ENCODE results near the gene SLIT3. TPM values are rescaled to one million over a fixed set of nuclear protein-coding genes. Genes with fewer than 3 reads are reported as not detected.

SLIT3 gene
- total RNA-seq, 1 experiment from 2014 or later, result 0.92 TPM

DNA sequence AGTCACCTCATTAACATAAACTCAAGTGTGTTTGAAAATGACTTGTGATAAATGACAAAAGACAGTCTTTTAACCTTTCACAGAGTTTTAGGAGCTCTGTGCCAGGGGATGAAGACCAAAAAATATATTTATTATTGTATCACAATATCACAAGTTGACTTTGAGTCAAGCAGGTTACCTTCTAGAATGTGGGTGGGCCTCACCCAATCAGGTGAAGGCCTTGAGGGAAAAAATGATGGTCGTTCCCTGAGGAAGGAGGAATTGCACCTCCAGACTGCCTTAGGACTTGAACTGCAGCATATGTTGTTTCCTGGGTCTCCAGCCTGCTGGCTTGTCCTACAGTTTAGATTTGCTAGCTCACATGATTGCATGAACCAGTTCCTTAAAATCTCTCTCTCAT lies 680.1 kb downstream of the SLIT3 start:
- H3K9me3 Mint-ChIP-seq, result no peaks in the 10 kb centered on the region
- H3K9ac ChIP-seq (ENCODE audit: extremely low read depth, insufficient read length, low read length), result no peak overlapping the region

More for the DNA sequence above, 680.1 kb downstream of the SLIT3 start:
- Histone ChIP-seq H3K4ac (ENCODE audit: low read depth, low read length) (no peak overlapping the region), H3K27me3 (ENCODE audit: insufficient read depth, low read length) (no peaks in the 10 kb centered on the region), H4K91ac (ENCODE audit: insufficient read length, low read depth, low read length) (no peak overlapping the region), H3K23ac (ENCODE audit: insufficient read length, low read depth, low read length) (no peak overlapping the region), H3K23me2 (ENCODE audit: insufficient read length, low read depth, low read length, poor library complexity, severe bottlenecking) (no peaks in the 10 kb centered on the region), H2AK5ac (ENCODE audit: insufficient read length, low read length) (no peak overlapping the region), H4K5ac (ENCODE audit: insufficient read length, low read depth, low read length) (no peak overlapping the region), H4K20me1 (ENCODE audit: control insufficient read depth, insufficient read depth, insufficient read length) (no peaks in the 10 kb centered on the region), H2BK12ac (ENCODE audit: insufficient read length, low read depth, low read length) (no peak overlapping the region), H3K18ac (ENCODE audit: insufficient read length, low read depth, low read length) (no peak overlapping the region), H2AFZ (ENCODE audit: low read length) (no peak overlapping the region), H3K9me3 (ENCODE audit: control insufficient read depth, low read depth, low read length) (no peaks in the 10 kb centered on the region), H3K4me2 (ENCODE audit: insufficient read depth, insufficient read length, low read length) (no peak overlapping the region), H3K14ac (ENCODE audit: insufficient read depth, low read length) (no peak overlapping the region), H3K27ac (ENCODE audit: insufficient read length, low read depth, low read length) (no peak overlapping the region), H3T11ph (ENCODE audit: low read length) (no peak overlapping the region), H4K8ac (replicated peaks; ENCODE audit: insufficient read length, low read depth, low read length) (no peak overlapping the region), H3K79me1 (ENCODE audit: insufficient read depth, low read depth, low read length, poor library complexity, severe bottlenecking) (no peaks in the 10 kb centered on the region), H3K4me1 (ENCODE audit: insufficient read depth, low read length) (no peaks in the 10 kb centered on the region), H2BK5ac (ENCODE audit: insufficient read length, low read length) (no peak overlapping the region), H2BK15ac (ENCODE audit: low read depth, low read length) (no peak overlapping the region), H3K79me2 (ENCODE audit: insufficient read depth, low read length) (no peaks in the 10 kb centered on the region), H2BK120ac (ENCODE audit: low read depth, low read length, poor library complexity, severe bottlenecking) (no peak overlapping the region), H2BK20ac (ENCODE audit: low read depth, low read length, poor library complexity, severe bottlenecking) (no peak overlapping the region), H3K56ac (ENCODE audit: insufficient read length, low read depth, low read length) (no peak overlapping the region)
- Mint-ChIP-seq H3K36me3 (ENCODE audit: insufficient read depth in 1 of 3, low read depth in 3 of 3) (no peaks in the 10 kb centered on the region), H3K4me1 (no peaks in the 10 kb centered on the region), H3K27ac (no peak overlapping the region), H3K4me3 (no peak overlapping the region), H3K27me3 (ENCODE audit: low read depth) (peaks cover 3% of the 10 kb centered on the region)
- TF ChIP-seq, protein P1, sequence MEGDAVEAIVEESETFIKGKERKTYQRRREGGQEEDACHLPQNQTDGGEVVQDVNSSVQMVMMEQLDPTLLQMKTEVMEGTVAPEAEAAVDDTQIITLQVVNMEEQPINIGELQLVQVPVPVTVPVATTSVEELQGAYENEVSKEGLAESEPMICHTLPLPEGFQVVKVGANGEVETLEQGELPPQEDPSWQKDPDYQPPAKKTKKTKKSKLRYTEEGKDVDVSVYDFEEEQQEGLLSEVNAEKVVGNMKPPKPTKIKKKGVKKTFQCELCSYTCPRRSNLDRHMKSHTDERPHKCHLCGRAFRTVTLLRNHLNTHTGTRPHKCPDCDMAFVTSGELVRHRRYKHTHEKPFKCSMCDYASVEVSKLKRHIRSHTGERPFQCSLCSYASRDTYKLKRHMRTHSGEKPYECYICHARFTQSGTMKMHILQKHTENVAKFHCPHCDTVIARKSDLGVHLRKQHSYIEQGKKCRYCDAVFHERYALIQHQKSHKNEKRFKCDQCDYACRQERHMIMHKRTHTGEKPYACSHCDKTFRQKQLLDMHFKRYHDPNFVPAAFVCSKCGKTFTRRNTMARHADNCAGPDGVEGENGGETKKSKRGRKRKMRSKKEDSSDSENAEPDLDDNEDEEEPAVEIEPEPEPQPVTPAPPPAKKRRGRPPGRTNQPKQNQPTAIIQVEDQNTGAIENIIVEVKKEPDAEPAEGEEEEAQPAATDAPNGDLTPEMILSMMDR (conservative IDR thresholded peaks at IDR 0.05), result no peak
- WGBS (ENCODE audit: extremely low coverage, insufficient read length, low lambda C conversion rate), result no CpG with 5 or more reads among the region's 1 CpG
- no peak for DNase-seq
